ENCODE data around the gene HIPK1. TPM values are rescaled to one million over a fixed set of nuclear protein-coding genes. Genes with fewer than 3 reads are reported as not detected.

Gene HIPK1
- total and polyA plus RNA-seq, 2 of the 13 experiments (the other 11 are each of a cell fraction or from before 2014, with no cell fraction given), result 20.8 to 33.4 TPM

- intact Hi-C loops (cut with micrococcal nuclease; ENCODE audit: unreplicated experiment) (no loop called here), in situ Hi-C loops (cut with HindIII; ENCODE audit: extremely low pct_ligation_motif_present, low pct_unique_long_range_greater_than_20kb) (no loop called here)
- H3K4me1 ChIP-seq (ENCODE audit: insufficient read depth, low read length), result no peaks in the 10 kb centered on the region
- no peaks in the 10 kb centered on the region for H3K79me2 ChIP-seq (ENCODE audit: insufficient read depth, low read length)
- no peak for ATAC-seq
- H2AFZ ChIP-seq (ENCODE audit: low read length), result no peak within 1 kb of the TSS
- BruUV-seq (replicated peaks), result no TSS peak
- no peak within 1 kb of the TSS for H3K27ac ChIP-seq (ENCODE audit: extremely low read length, insufficient read depth, low read length)
- no peak within 1 kb of the TSS for H3K9ac ChIP-seq (ENCODE audit: insufficient read depth, low read depth, low read length)
- DNase-seq (ENCODE audit: low spot score), result no peak
- H3K9me3 ChIP-seq (ENCODE audit: low read length), result no peaks in the 10 kb centered on the region
- WGBS (ENCODE audit: low lambda C conversion rate), result 69% methylated on average over 6 of the region's 6 CpGs
- no peaks in the 10 kb centered on the region for H3K36me3 ChIP-seq (replicated peaks in 1 of 2; ENCODE audit: control insufficient read depth in 1 of 2, insufficient read depth in 2 of 2, low read length in 2 of 2)
- POLR2A ChIA-PET, result no interaction called here
- H4K20me1 ChIP-seq (ENCODE audit: insufficient read depth, low read length), result no peaks in the 10 kb centered on the region
- no peak within 1 kb of the TSS for H3K4me2 ChIP-seq (ENCODE audit: low read depth, low read length)
- CTCF ChIA-PET (ENCODE audit: low intra/inter-chr PET ratio, low total read pairs), result no interaction called here
- TF ChIP-seq TARDBP (CRISPR knock-in tag; IDR thresholded peaks at IDR 0.05) (no peak), PITX1 (CRISPR knock-in tag; IDR thresholded peaks at IDR 0.05) (no peak), HDAC1 (CRISPR knock-in tag; IDR thresholded peaks at IDR 0.05) (no peak), ZKSCAN8 (CRISPR knock-in tag; IDR thresholded peaks at IDR 0.05; ENCODE audit: borderline replicate concordance) (no peak), TCF7L2 (IDR thresholded peaks at IDR 0.05; ENCODE audit: low read depth, low read length) (no peak), NFIB (CRISPR knock-in tag; IDR thresholded peaks at IDR 0.05; ENCODE audit: borderline replicate concordance) (no peak), ZBTB4 (CRISPR knock-in tag; IDR thresholded peaks at IDR 0.05; ENCODE audit: borderline replicate concordance) (no peak), FOXC1 (CRISPR knock-in tag; IDR thresholded peaks at IDR 0.05; ENCODE audit: borderline replicate concordance) (no peak), ZNF782 (CRISPR knock-in tag; IDR thresholded peaks at IDR 0.05; ENCODE audit: borderline replicate concordance) (no peak), GATAD2A (CRISPR knock-in tag; IDR thresholded peaks at IDR 0.05) (no peak), ZNF280D (CRISPR knock-in tag; IDR thresholded peaks at IDR 0.05) (no peak), NFYB (CRISPR knock-in tag; IDR thresholded peaks at IDR 0.05) (no peak), RBFOX2 (IDR thresholded peaks at IDR 0.05; ENCODE audit: low read depth, low read length) (no peak), THAP9 (CRISPR knock-in tag; IDR thresholded peaks at IDR 0.05; ENCODE audit: borderline replicate concordance) (no peak)
- no peak within 1 kb of the TSS for H3K4me3 ChIP-seq (replicated peaks in 1 of 3; ENCODE audit: insufficient read depth in 1 of 3, low read depth in 2 of 3, low read length in 3 of 3)
- no peaks in the 10 kb centered on the region for H3K27me3 ChIP-seq (ENCODE audit: control insufficient read depth in 1 of 2, insufficient read depth in 2 of 2, low read length in 2 of 2)
- FAIRE-seq, result no peak
These were observed 41.5 kb upstream of the HIPK1 start, which contains the start of gene BCL2L15 for GRCh38 chr1:113887402-113888175. Gene BCL2L15, minus strand, starts transcription at chr1:113887581. Its CDS starts 206 bp downstream, at chr1:113887375.
